ENCODE data around the gene IDUA. TPM values are rescaled to one million over a fixed set of nuclear protein-coding genes. Genes with fewer than 3 reads are reported as not detected.
"Not testable (repeated sequence)": the region's sequence is repeated elsewhere in the genome, so short reads cannot be mapped to it uniquely, and the experiment has no call there.

The IDUA gene
- 10 to 100 TPM; 10.0 to 17.8 TPM for polyA plus RNA-seq

- Histone ChIP-seq H3K4me1 (ENCODE audit: control insufficient read depth in 2 of 2, insufficient read depth in 2 of 2, low read length in 1 of 2) (peaks cover 4 to 15% of the 10 kb centered on the region in 2 donors), H3K4me3 (ENCODE audit: low read depth in 1 of 2, low read length in 2 of 2) (peak within 1 kb of the TSS; percentile 69 to 70), H3K9me3 (ENCODE audit: control insufficient read depth in 2 of 2, insufficient read depth in 1 of 2, low read depth in 1 of 2, low read length in 1 of 2) (no peaks in the 10 kb centered on the region), H3K36me3 (ENCODE audit: control insufficient read depth in 2 of 2, insufficient read depth in 2 of 2, low read length in 1 of 2) (peaks cover 2 to 18% of the 10 kb centered on the region in 2 donors), H3K27me3 (ENCODE audit: control insufficient read depth in 1 of 2, insufficient read depth in 2 of 2, low read length in 2 of 2) (no peaks in the 10 kb centered on the region), H3K27ac (ENCODE audit: low read depth in 2 of 2, low read length in 1 of 2) (peak within 1 kb of the TSS; percentile 36 to 64)
- 1% methylated on average over 69 of the region's 69 CpGs for WGBS, 2 donors
These were observed at the start of gene IDUA for GRCh38 chr4:986879-987623. IDUA (plus strand) TSS chr4:987044; CDS start chr4:987085, 41 bp downstream.

DNA sequence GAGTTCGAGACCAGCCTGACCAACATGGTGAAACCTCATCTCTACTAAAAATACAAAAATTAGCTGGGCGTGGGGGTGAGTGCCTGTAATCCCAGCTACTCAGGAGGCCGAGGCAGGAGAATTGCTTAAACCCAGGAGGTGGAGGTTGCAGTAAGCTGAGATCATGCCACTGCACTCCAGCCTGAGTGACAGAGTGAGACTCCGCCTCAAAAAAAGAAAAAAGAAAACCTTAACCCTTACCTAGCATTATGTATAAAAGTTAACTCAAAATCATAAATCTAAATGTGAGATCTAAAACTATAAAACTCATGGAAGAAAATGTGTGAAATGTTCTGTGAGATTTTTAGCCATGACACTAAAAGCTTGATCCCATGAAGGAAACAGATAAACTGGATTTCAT is 47.3 kb upstream of the IDUA start:
- not testable (repeated sequence) for H3K36me3 ChIP-seq (ENCODE audit: control insufficient read depth in 2 of 2, insufficient read depth in 2 of 2, low read length in 1 of 2); H3K4me3 ChIP-seq (ENCODE audit: low read depth in 1 of 2, low read length in 2 of 2); H3K4me1 ChIP-seq (ENCODE audit: control insufficient read depth in 2 of 2, insufficient read depth in 2 of 2, low read length in 1 of 2); H3K27me3 ChIP-seq (ENCODE audit: control insufficient read depth in 1 of 2, insufficient read depth in 2 of 2, low read length in 2 of 2); H3K9me3 ChIP-seq (ENCODE audit: control insufficient read depth in 2 of 2, insufficient read depth in 1 of 2, low read depth in 1 of 2, low read length in 1 of 2); H3K27ac ChIP-seq (ENCODE audit: low read depth in 2 of 2, low read length in 1 of 2)
- 88 to 91% methylated on average over 4 of the region's 4 CpGs for WGBS, 2 donors

- Histone ChIP-seq H3K4me1 (ENCODE audit: control insufficient read depth in 2 of 2, insufficient read depth in 2 of 2, low read length in 1 of 2) (no peaks in the 10 kb centered on the region), H3K36me3 (ENCODE audit: control insufficient read depth in 2 of 2, insufficient read depth in 2 of 2, low read length in 1 of 2) (peaks cover 0 to 2% of the 10 kb centered on the region in 2 donors), H3K9me3 (ENCODE audit: control insufficient read depth in 2 of 2, insufficient read depth in 1 of 2, low read depth in 1 of 2, low read length in 1 of 2) (peaks cover 0 to 2% of the 10 kb centered on the region in 2 donors), H3K27ac (ENCODE audit: low read depth in 2 of 2, low read length in 1 of 2) (no peak overlapping the region), H3K4me3 (ENCODE audit: low read depth in 1 of 2, low read length in 2 of 2) (no peak overlapping the region), H3K27me3 (ENCODE audit: control insufficient read depth in 1 of 2, insufficient read depth in 2 of 2, low read length in 2 of 2) (no peaks in the 10 kb centered on the region)
- 67 to 74% methylated on average over 28 of the region's 28 CpGs for WGBS, 2 donors
These were observed 41.4 kb upstream of the IDUA start for GRCh38 chr4:945274-946102.

DNA sequence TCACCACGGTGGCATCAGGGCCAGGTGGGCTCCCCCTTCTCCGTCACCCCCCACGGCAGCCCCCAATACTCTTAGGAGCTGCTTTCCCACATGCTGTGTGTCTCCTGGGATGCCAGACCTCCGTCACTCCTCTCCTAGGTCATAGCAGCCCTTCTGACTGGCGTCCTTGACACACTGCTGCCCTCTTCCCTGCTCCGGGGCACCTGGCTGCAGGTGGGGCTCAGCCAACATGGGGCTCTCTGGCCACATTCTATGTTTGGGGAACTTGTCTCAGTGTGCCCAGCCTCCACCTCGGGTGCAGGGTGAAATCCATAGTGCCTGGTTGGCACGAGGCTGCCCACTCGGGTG is 40.8 kb upstream of the IDUA start:
- Histone ChIP-seq H3K4me1 (ENCODE audit: control insufficient read depth in 2 of 2, insufficient read depth in 2 of 2, low read length in 1 of 2) (no peaks in the 10 kb centered on the region), H3K36me3 (ENCODE audit: control insufficient read depth in 2 of 2, insufficient read depth in 2 of 2, low read length in 1 of 2) (peaks cover 0 to 2% of the 10 kb centered on the region in 2 donors), H3K9me3 (ENCODE audit: control insufficient read depth in 2 of 2, insufficient read depth in 1 of 2, low read depth in 1 of 2, low read length in 1 of 2) (peaks cover 0 to 2% of the 10 kb centered on the region in 2 donors), H3K4me3 (ENCODE audit: low read depth in 1 of 2, low read length in 2 of 2) (no peak overlapping the region), H3K27ac (ENCODE audit: low read depth in 2 of 2, low read length in 1 of 2) (no peak overlapping the region), H3K27me3 (ENCODE audit: control insufficient read depth in 1 of 2, insufficient read depth in 2 of 2, low read length in 2 of 2) (no peaks in the 10 kb centered on the region)
- WGBS, 2 donors = 71 to 81% methylated on average over 9 of the region's 9 CpGs

DNA sequence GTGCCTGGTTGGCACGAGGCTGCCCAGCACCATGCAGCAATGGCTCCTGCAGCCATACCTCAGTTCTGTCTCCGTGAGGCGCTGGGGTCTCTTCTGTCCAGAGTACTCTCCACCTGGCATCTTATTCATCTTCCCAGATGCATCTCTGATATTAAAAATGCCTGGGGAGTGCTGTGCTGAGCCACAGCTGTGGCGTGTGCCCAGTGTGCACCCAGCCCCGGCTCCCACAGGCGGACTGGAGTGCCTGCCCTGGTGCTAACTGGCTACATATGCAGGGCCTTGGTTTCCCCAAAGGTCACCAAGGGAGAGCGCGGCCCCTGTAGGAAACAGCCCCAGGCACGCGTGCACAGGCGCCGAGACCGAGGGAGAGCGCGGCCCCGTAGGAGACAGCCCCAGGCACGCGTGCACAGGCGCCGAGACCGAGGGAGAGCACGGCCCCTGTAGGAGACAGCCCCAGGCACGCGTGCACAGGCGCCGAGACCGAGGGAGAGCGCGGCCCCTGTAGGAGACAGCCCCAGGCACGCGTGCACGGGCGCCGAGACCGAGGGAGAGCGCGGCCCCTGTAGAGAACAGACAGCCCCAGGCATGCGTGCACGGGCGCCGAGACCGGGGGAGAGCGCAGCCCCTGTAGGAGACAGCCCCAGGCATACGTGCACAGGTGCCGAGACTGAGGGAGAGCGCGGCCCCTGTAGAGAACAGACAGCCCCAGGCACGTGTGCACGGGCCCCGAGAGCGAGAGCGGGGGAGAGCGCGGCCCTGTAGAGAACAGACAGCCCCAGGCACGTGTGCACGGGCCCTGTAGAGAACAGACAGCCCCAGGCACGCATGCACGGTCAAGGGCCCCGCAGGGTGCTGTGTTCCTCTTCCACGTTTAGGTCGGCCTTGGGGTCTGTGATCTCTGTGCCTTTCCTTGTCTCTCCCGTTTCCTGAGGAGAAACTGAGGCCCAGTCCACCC is 40.0 kb upstream of the IDUA start:
- Histone ChIP-seq H3K36me3 (ENCODE audit: control insufficient read depth in 2 of 2, insufficient read depth in 2 of 2, low read length in 1 of 2) (peaks cover 0 to 9% of the 10 kb centered on the region in 2 donors), H3K27ac (ENCODE audit: low read depth in 2 of 2, low read length in 1 of 2) (no peak overlapping the region), H3K4me3 (ENCODE audit: low read depth in 1 of 2, low read length in 2 of 2) (no peak overlapping the region), H3K9me3 (ENCODE audit: control insufficient read depth in 2 of 2, insufficient read depth in 1 of 2, low read depth in 1 of 2, low read length in 1 of 2) (peaks cover 0 to 2% of the 10 kb centered on the region in 2 donors), H3K4me1 (ENCODE audit: control insufficient read depth in 2 of 2, insufficient read depth in 2 of 2, low read length in 1 of 2) (no peaks in the 10 kb centered on the region), H3K27me3 (ENCODE audit: control insufficient read depth in 1 of 2, insufficient read depth in 2 of 2, low read length in 2 of 2) (no peaks in the 10 kb centered on the region)
- WGBS, 2 donors = 66 to 69% methylated on average over 62 of the region's 62 CpGs

GRCh38 chr4:947491-947971 is 39.3 kb upstream of the IDUA start:
- Histone ChIP-seq H3K4me3 (ENCODE audit: low read depth in 1 of 2, low read length in 2 of 2) (no peak overlapping the region), H3K9me3 (ENCODE audit: control insufficient read depth in 2 of 2, insufficient read depth in 1 of 2, low read depth in 1 of 2, low read length in 1 of 2) (peaks cover 0 to 2% of the 10 kb centered on the region in 2 donors), H3K36me3 (ENCODE audit: control insufficient read depth in 2 of 2, insufficient read depth in 2 of 2, low read length in 1 of 2) (peaks cover 0 to 9% of the 10 kb centered on the region in 2 donors), H3K27ac (ENCODE audit: low read depth in 2 of 2, low read length in 1 of 2) (no peak overlapping the region), H3K4me1 (ENCODE audit: control insufficient read depth in 2 of 2, insufficient read depth in 2 of 2, low read length in 1 of 2) (no peaks in the 10 kb centered on the region), H3K27me3 (ENCODE audit: control insufficient read depth in 1 of 2, insufficient read depth in 2 of 2, low read length in 2 of 2) (no peaks in the 10 kb centered on the region)
- 91 to 92% methylated on average over 19 of the region's 19 CpGs for whole genome bisulfite sequencing, 2 donors

DNA sequence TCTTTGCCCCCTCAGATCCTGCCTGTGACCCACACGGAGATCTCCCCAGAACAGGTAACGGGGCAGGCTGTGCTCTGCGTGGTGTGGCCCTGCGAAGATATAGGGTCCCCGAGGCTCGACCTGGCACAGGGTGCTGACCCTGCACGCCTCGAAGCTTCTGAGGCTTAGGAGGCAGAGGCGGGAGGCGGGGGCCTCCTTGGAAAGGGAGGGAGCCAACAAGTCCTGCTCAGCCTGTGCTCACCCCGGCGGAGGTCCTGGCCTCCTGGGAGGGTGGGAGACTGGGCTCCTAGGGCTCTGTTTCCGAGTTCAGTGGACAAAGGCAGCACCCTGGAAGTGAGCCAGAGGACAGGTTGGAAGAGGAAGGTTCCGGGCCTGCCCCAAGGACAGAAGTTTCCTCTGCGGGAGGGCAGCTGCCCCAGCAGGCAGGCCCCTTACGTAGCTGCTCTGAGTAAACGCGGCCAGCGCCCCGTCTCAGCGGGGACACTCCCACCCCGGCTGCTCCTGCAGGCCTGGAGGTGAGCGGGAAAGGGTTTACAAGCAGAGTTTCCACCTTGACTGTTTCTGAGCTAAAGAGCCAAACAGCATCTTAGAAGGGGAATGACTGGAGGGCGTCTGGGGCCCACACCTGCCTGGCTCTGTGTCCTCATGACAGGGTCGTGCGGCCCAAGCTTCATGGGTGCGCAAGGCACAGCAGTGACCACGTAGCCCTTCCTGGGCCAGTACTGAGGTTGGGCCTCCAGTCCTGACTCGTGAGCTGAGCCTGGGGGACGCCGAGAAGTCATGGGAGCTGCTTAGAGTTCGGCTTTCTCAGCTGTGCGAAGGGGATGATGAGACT is 38.5 kb upstream of the IDUA start:
- Histone ChIP-seq H3K9me3 (ENCODE audit: control insufficient read depth in 2 of 2, insufficient read depth in 1 of 2, low read depth in 1 of 2, low read length in 1 of 2) (peaks cover 0 to 2% of the 10 kb centered on the region in 2 donors), H3K36me3 (ENCODE audit: control insufficient read depth in 2 of 2, insufficient read depth in 2 of 2, low read length in 1 of 2) (peaks cover 0 to 14% of the 10 kb centered on the region in 2 donors), H3K27me3 (ENCODE audit: control insufficient read depth in 1 of 2, insufficient read depth in 2 of 2, low read length in 2 of 2) (no peaks in the 10 kb centered on the region), H3K27ac (ENCODE audit: low read depth in 2 of 2, low read length in 1 of 2) (no peak overlapping the region), H3K4me1 (ENCODE audit: control insufficient read depth in 2 of 2, insufficient read depth in 2 of 2, low read length in 1 of 2) (no peaks in the 10 kb centered on the region), H3K4me3 (ENCODE audit: low read depth in 1 of 2, low read length in 2 of 2) (no peak overlapping the region)
- WGBS, 2 donors = 80 to 83% methylated on average over 31 to 33 of the region's 33 CpGs

GRCh38 chr4:948936-949300 is 37.9 kb upstream of the IDUA start:
- 89 to 93% methylated on average over 11 to 13 of the region's 13 CpGs for WGBS, 2 donors
- no peaks in the 10 kb centered on the region for H3K27me3 ChIP-seq (ENCODE audit: control insufficient read depth in 1 of 2, insufficient read depth in 2 of 2, low read length in 2 of 2)
- H3K27ac ChIP-seq (ENCODE audit: low read depth in 2 of 2, low read length in 1 of 2) = no peak overlapping the region
- no peak overlapping the region for H3K4me3 ChIP-seq (ENCODE audit: low read depth in 1 of 2, low read length in 2 of 2)
- H3K36me3 ChIP-seq (ENCODE audit: control insufficient read depth in 2 of 2, insufficient read depth in 2 of 2, low read length in 1 of 2) = peaks cover 0 to 14% of the 10 kb centered on the region in 2 donors
- peaks cover 0 to 2% of the 10 kb centered on the region in 2 donors for H3K9me3 ChIP-seq (ENCODE audit: control insufficient read depth in 2 of 2, insufficient read depth in 1 of 2, low read depth in 1 of 2, low read length in 1 of 2)
- no peaks in the 10 kb centered on the region for H3K4me1 ChIP-seq (ENCODE audit: control insufficient read depth in 2 of 2, insufficient read depth in 2 of 2, low read length in 1 of 2)
